Measurements from ENCODE around the gene ZBED4.
A peak's percentile ranks its signal among the peaks of the same experiment; 100 is the strongest.
"Not testable (repeated sequence)": the region's sequence is repeated elsewhere in the genome, so short reads cannot be mapped to it uniquely, and the experiment has no call there.

The ZBED4 gene

DNA sequence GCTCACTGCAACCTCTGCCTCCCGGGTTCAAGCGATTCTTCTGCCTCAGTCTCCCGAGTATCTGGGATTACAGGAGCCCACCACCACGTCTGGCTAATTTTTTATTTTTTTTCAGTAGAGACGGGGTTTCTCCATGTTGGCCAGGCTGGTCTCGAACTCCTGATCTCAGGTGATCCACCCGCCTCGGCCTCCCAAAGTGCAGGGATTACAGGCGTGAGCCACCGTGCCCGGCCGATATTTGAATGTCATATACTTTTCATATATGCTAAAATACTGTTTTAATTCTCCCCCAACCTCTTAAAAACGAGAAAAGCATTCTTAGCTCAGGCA, 1.1 kb upstream of the ZBED4 start:
- not testable (repeated sequence) for DNase-seq (ENCODE audit: low spot score)

DNA sequence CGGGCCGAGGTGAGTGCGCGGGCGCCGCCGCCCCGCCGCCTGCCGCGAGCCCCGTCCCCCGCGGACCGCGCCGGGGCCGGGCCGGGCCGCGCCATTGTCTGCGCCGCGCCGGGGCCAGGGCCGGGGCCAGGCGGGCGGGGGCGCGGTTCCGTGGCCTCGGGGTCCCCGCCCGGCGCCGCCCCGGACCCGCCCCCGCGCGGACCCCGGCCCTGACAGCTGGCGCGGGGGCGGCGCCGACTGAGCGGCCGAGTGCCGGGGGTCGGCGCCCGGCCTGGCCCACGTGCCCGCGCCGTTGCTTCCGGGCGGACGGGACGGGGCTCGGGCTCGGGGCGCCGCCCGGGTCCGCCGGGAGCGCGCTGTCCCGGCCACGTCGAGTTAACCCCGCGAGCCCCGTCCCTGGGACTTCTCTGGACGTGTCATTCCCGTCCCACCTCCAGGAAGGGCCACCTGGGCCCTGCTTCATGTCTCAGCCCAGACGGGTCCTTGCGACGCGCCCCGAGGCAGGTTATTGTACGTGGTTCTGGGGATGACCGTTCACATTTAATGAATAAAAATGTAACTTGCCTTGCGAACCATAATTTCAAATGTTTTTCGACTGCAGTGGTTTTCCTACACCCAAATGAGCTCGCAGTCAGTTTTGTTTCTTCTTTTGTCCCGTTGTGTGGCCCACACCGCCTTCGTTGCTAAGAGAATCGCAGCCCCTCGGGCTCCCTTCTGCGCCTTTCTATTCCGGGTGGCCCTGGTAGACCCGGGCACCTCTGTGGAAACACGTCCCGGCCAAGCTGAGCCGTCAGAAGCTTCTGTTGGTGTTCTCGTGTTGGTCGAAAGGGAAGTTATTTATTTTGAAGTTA, 562 bp downstream of the ZBED4 start:
- DNase-seq (ENCODE audit: low spot score) = peak; percentile 23

DNA sequence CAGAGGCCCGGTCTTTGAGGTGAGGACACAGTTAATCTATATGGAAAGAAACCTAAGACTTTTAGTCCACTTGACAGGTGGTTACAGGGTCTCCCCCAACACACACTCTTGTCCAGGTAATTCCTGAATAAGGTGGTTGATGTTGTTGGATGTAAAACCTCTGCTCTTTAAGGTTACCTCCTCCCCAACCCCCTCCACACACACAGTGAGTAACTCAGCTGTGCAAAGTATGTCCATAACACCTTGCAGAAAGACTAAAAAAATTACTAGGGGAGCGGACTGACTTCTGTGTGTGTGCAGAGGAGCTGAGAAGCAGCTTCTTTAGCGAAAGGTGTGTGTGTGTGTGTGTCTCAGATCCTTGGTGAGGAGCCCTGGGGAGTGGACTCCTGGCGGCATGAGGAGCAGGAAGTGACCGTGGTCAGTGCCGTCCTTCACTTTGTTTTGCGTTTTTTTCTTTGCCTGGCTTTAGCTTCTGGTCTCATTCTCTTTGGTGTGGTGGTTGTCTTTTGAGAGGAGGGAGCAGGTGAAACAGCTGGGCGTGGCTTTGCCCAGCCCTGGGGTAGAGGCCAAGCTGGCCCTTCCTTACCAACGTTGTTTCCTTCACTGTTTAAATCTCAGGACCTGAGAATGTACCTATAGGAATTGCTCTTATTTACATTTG, 1.7 kb downstream of the ZBED4 start:
- DNase-seq (ENCODE audit: low spot score) = peak; percentile 16

- no peak for DNase-seq (ENCODE audit: low spot score)
Measured at GRCh38 chr22:49856343-49856742, 2.7 kb downstream of the ZBED4 start.

DNA sequence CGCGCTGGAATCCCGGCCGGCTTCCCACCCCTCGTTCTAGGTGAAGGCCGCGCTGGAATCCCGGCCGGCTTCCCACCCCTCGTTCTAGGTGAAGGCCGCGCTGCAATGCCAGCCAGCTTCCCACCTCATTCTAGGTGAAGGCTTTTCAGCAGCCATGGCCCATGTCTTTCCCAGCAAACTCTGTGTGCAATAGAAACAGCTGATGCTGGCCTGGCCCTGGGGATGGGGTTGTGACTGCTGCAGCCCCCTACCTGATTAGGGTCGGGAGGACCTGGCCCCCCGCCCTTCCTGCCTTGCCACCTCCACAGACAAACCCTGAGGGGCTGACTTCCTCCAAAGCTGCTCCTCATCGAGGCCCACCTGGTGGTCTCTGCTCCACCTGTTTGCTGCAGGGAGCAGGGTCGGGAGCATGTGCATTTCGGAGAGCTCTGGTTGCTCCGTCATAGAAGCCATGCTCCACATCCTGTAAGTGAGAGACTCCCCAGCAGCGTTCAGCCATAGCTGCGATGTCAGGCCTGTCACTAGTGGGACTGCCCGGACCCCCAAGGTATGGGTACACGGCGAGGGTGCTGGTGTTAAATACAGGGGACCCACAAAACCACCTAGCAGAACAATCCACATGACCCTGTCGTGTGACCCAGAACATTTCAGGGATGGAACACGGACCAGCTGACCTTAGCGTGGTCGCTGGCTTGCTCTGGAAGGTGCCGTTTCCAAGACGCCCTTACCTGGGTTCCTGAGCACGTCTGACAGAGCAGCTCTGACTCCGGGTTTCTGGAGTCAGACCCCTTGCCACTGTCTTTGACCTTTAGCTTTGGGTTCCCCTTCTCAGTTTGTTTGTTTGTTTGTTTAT, 3.3 kb downstream of the ZBED4 start:
- DNase-seq (ENCODE audit: low spot score) = no peak

- DNase-seq (ENCODE audit: low spot score) = no peak
Measured at GRCh38 chr22:49858827-49859226, 5.2 kb downstream of the ZBED4 start.

- no peak for DNase-seq (ENCODE audit: low spot score)
Measured at GRCh38 chr22:49861642-49862495, 8.2 kb downstream of the ZBED4 start.

DNA sequence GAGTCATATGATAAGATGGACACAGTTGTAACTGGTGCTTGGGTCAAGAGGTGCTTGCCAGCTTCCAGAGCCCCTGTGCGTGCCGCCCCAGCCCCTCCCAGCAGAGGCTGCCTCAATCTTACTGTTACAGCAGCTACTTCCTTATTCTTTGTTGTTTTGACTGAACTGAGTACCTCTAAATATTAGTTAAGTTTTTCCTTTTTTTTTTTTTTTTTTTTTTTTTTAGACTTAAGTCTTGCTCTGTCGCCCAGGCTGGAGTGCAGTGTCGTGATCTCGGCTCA, 8.8 kb downstream of the ZBED4 start:
- no peak for DNase-seq (ENCODE audit: low spot score)

DNA sequence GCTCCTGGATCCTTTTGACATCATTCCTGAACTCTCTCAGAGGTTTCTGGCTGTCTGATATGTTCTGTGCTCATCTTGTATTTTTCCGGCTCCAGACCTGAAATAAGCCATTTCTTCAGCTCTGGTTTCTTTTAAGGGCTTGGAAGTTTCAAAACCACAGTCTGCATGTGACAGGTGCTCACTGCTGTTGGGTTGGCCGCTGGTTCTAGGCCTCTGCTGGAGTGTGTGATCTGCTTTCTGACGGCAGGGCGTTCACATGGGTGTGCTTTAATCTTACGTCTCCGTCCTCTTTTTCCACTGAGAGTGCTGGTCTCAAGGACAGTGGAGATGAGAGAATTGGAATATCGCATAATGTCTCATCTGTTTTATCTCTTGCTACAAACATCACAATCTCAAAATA, 10.3 kb downstream of the ZBED4 start:
- DNase-seq (ENCODE audit: low spot score) = no peak

DNA sequence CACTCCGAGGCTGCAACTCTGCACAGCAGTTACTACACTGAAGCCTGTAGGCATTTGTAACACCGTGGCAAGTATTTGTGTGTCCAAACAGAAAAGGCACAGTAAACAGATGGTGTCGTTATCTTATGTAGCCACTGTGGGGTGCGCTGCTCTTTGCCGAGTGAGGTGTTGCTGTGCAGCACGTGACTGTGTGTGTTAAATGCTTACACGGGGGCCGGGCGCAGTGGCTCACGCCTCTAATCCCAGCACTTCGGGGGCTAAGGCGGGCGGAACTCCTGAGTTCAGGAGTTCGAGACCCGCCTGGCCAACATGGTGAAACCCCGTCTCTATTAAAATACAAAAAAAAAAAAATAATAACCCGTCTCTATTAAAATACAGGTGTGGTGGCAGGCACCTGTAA, 11.5 kb downstream of the ZBED4 start:
- no peak for DNase-seq (ENCODE audit: low spot score)

GRCh38 chr22:49866134-49866533, 12.5 kb downstream of the ZBED4 start:
- no peak for DNase-seq (ENCODE audit: low spot score)

- no peak for DNase-seq (ENCODE audit: low spot score)
Measured at GRCh38 chr22:49866646-49867045, 13.0 kb downstream of the ZBED4 start.

DNA sequence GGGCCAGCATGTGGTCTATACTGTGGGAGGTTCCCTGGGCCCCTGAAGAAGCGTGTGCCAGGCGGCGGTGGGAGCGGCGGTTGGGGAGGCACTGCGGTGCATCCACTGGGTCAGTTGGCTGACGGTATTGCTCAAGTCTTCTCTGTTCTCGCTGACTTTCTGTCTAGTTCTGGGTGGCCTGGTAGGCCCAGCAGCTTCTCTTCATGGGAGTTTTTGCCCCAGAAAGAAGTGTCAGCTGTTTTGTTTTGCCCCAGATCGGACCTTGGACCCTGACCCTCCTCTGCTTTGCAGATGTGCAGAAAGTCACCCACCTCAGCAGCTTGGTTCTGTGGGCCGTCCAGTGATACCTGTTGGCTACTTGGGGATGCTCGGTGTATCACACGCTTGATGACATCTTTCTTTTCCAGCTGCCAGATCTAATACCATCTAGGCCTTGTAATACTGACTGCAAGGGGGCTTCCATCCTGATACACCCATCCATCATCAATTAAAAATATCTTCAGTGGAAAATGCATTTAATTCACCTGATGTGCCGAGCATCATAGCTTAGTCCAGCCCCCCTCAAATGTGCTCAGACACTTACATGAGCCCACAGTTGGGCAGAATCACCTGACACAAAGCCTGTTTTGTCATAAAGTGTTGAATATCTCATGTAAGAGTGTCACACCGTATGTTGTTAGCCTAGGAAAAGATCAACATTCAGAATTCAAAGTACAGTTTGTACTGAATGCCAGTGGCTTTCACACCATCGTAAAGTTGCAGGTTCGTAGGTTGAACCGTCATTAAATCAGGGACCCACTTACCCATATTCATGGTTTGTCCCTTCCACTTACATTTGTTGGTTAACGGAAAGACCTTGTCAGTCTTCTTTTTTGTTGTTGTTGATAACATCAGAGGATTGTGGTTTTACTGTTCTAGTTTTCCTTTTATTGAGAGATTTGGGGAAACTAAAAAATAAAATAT, 13.9 kb downstream of the ZBED4 start:
- no peak for DNase-seq (ENCODE audit: low spot score)

DNA sequence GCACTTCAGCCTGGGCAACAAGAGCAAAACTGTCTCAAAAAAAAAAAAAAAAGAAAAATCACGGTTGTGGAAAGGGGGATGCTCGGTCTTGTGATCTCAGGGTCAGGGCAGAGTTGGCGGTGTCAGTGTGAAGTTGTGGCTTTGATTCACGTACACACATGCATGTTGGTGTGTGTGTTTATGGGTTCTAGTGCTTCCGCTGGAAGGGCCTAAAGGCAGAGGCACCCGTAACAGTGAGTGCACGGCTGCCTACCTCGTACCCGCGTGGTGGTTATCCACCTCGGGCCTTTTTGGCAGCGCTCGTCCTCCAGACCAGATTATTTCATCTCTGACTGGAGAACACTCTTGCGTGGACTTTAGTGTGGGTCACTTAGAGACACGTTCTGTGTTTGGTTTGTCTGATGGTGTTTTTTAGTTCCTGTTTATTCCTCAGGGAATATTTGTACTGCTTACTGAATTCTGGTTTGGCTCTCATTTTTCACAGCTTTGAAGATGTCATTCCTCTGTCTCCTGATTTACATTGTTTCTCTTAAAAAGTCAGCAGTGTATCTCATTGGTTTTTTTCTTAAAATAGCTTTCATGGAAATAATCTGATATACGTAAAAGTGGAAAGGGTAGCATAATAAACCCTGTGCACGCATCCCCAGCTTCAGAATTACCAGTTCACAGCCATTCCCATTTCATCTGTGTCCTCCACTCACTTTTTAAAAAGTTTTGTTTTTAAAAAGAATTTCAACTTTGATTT, 15.6 kb downstream of the ZBED4 start:
- DNase-seq (ENCODE audit: low spot score) = no peak

GRCh38 chr22:49869845-49870712, 16.4 kb downstream of the ZBED4 start:
- DNase-seq (ENCODE audit: low spot score) = no peak

DNA sequence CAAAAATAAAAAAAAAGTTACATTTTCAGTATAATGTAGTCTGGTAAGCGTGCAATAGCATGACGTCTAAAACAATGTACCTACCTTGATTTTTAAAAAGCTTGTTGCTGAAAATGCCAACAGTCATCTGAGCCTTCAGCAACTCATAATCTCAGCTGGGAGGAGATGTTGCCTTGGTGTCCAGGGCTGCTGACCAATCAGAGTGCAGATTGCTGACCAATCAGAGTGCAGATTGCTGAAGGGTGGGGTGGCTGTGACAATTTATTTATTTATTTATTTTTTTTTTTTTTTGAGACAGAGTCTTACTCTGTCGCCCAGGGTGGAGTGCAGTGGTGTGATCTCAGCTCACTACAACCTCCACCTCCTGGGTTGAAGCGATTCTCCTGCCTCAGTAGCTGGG, 17.8 kb downstream of the ZBED4 start:
- no peak for DNase-seq (ENCODE audit: low spot score)

DNA sequence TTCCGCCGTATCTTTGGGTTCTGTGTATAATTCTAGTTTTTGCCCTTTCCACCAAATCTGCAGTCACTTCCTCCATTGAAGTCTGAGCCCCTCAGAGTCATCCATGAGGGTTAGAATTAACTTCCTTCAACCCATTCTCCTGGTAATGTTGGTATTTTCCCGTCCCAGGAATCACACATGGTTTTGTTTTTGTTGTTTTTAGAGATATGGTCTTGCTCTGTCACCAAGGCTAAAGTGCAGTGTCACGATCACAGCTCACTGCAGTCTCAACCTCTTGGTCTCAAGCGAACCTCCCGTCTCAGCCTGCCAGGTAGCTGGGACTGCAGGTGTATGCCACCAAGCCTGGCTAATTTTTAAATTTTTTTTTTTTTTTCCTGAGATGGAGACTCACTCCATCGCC, 18.7 kb downstream of the ZBED4 start:
- DNase-seq (ENCODE audit: low spot score) = no peak

DNA sequence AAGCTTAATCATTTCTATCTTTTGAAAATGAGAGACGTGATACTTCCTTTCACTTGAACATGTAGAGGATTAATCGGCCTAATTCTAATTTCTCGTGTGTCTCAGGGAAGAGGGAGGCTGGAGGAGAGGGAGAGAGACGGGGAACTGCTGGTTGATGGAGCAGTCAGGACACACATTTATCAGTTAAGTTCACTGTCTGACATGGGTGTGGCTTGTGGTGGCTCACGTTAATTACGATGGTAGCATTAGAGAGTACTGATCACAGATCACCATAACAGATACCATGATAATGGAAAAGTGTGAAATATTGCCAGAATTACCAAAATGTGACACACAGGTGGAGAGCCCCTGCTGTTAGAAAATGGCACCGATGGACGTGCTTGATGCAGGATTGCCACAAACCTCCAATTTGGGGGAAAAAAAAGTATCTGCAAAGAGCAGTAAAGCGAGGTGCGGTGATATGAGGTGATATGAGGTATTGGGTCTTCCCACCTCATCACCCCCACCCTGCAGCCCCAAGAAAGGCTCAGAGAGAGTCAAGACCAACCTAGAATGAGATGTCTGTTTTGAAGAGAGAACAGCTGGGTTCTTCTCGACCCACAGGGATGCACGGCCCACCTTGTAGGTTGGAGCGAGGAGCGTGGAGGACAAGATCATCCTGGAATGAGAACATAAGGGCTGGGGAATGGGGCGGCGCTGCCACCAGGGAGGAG, 19.7 kb downstream of the ZBED4 start:
- no peak for DNase-seq (ENCODE audit: low spot score)

DNA sequence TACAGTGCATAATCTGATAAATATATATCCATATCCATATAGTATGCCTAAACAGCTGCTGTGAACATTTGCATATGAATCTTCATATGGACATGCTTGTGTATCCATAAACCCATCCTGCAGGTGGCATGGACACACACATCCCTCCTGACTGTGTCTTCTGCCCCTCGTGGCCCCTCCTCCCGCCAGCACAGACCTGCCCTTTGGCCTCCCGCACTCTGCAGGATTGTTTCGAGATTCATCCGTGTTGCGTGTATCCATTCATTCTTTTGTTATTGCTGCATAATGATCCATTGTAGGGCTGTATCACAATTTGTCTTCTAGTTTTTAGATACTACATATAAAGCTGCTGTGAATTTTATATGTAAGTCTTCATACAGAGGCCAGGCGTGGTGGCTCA, 24.0 kb downstream of the ZBED4 start:
- no peak for DNase-seq (ENCODE audit: low spot score)
